Neural cell (in vitro differentiated cells): ENCODE data around the gene CRACDL. TPM values are rescaled to one million over a fixed set of nuclear protein-coding genes. Genes with fewer than 3 reads are reported as not detected.

Source experiments
- H2AFZ ChIP-seq: fragments of 200-600, 300-800 bp; sonication (generic), shearing (Covaris generic); 2 replicates; pipeline ENCODE4 v1.6.0; 2014; ENCODE audit warnings: low read depth, mild to moderate bottlenecking, antibody characterized with exemption, low read length, moderate library complexity
- H3F3A ChIP-seq: fragments of 200-600 bp; shearing (Covaris generic); 2 replicates; pipeline ENCODE4 v1.6.1; 2016; ENCODE audit warnings: mild to moderate bottlenecking, moderate library complexity, mixed read lengths, antibody characterized with exemption, low read length; ENCODE audit not compliant: insufficient read depth, poor library complexity, severe bottlenecking
- H3K27ac ChIP-seq: fragments of 200-600, 300-800 bp; sonication (generic), shearing (Covaris generic); 2 replicates; pipeline ENCODE4 v1.5.1; 2014; ENCODE audit warnings: mild to moderate bottlenecking, low read length, moderate library complexity
- H3K27me3 ChIP-seq: fragments of 300-800, 200-600 bp; sonication (generic), shearing (Covaris generic); 2 replicates; pipeline ENCODE4 v1.6.0; 2014; ENCODE audit warnings: mild to moderate bottlenecking, low read depth, low read length, moderate library complexity; ENCODE audit not compliant: insufficient read depth
- H3K36me3 ChIP-seq: fragments of 300-800, 200-600 bp; sonication (generic), shearing (Covaris generic); 2 replicates; pipeline ENCODE4 v1.5.1; 2014; ENCODE audit warnings: mild to moderate bottlenecking, antibody characterized with exemption, low read length, moderate library complexity; ENCODE audit not compliant: insufficient read depth
- H3K4me2 ChIP-seq: fragments of 300-800, 200-600 bp; sonication (generic), shearing (Covaris generic); 2 replicates; pipeline ENCODE4 v1.6.0; 2014; ENCODE audit warnings: mild to moderate bottlenecking, low read length
- H3K4me3 ChIP-seq: fragments of 300-800, 200-600 bp; sonication (generic), shearing (Covaris generic); 2 replicates; pipeline ENCODE4 v1.5.1; 2014; ENCODE audit warnings: mild to moderate bottlenecking, low read length, moderate library complexity
- H3K79me2 ChIP-seq: fragments of 200-600 bp; shearing (Covaris generic); replicated peaks from 2 replicates; pipeline ENCODE4 v1.6.0; 2014; ENCODE audit warnings: mild to moderate bottlenecking, low read length, moderate library complexity; ENCODE audit not compliant: insufficient read depth
- H3K9ac ChIP-seq: fragments of 300-800, 200-600 bp; sonication (generic), shearing (Covaris generic); 2 replicates; pipeline ENCODE4 v1.6.1; 2016; ENCODE audit warnings: mild to moderate bottlenecking, low read length, mixed read lengths
- H3K9me2 ChIP-seq: fragments of 200-600 bp; shearing (Covaris generic); 2 replicates; pipeline ENCODE4 v1.6.1; 2016; ENCODE audit warnings: mild to moderate bottlenecking, low read length, mixed read lengths; ENCODE audit not compliant: insufficient read depth
- H3K9me3 ChIP-seq: fragments of 200-600, 300-800 bp; sonication (generic), shearing (Covaris generic); 2 replicates; pipeline ENCODE4 v1.6.1; 2016; ENCODE audit warnings: mild to moderate bottlenecking, mixed run types, low read length, moderate library complexity, mixed read lengths
- H4K20me1 ChIP-seq: fragments of 200-600 bp; shearing (Covaris generic); 2 replicates; pipeline ENCODE4 v1.6.1; 2016; ENCODE audit warnings: mild to moderate bottlenecking, mixed run types; ENCODE audit not compliant: insufficient read depth
- EP300 ChIP-seq: fragments of 450-650 bp; conservative IDR thresholded peaks from 2 replicates; pipeline ENCODE4 v1.6.1; 2014; ENCODE audit warnings: antibody characterized with exemption, mild to moderate bottlenecking, moderate library complexity; ENCODE audit not compliant: poor library complexity, severe bottlenecking
- EZH2 ChIP-seq: fragments of 200-600, 300-800 bp; shearing (Covaris generic), sonication (generic); IDR thresholded peaks from 2 replicates; pipeline ENCODE4 v1.6.1; 2014; ENCODE audit warnings: antibody characterized with exemption, low read length, borderline replicate concordance, mild to moderate bottlenecking; ENCODE audit not compliant: insufficient read depth, poor library complexity, severe bottlenecking
- MXI1 ChIP-seq: fragments of 450-650 bp; conservative IDR thresholded peaks from 2 replicates; pipeline ENCODE4 v1.6.1; 2014; ENCODE audit warnings: antibody characterized with exemption, mild to moderate bottlenecking; ENCODE audit not compliant: poor library complexity, severe bottlenecking
- POLR2AphosphoS5 ChIP-seq: IDR thresholded peaks from 2 replicates; pipeline ENCODE4 v1.6.1; 2012
- RAD21 ChIP-seq: fragments of 450-650 bp; conservative IDR thresholded peaks from 2 replicates; pipeline ENCODE4 v1.6.1; 2014; ENCODE audit warnings: antibody characterized with exemption, mild to moderate bottlenecking, moderate library complexity
- REST ChIP-seq: IDR thresholded peaks from 2 replicates; pipeline ENCODE4 v1.6.1; 2012; ENCODE audit warnings: borderline replicate concordance
- SMC3 ChIP-seq: fragments of 450-650 bp; conservative IDR thresholded peaks from 2 replicates; pipeline ENCODE4 v1.6.1; 2014; ENCODE audit warnings: antibody characterized with exemption, mild to moderate bottlenecking, moderate library complexity; ENCODE audit not compliant: poor library complexity
- TAF1 ChIP-seq: IDR thresholded peaks from 2 replicates; pipeline ENCODE4 v1.6.1; 2012; ENCODE audit warnings: low read depth
- polyA plus RNA-seq: library from polyadenylated mRNA; depleted of rRNA; stranded (reverse); fragments of >200 nt; gene quantifications from 2 replicates; pipeline ENCODE4 v1.2.3, GENCODE V29; 2014
- TF ChIP-seq, protein P1 (sequence below): fragments of 450-650 bp; IDR thresholded peaks from 2 replicates; pipeline ENCODE4 v1.5.1; 2014; ENCODE audit warnings: antibody characterized with exemption, mild to moderate bottlenecking, moderate library complexity; ENCODE audit not compliant: poor library complexity, severe bottlenecking

Gene CRACDL
- polyA plus RNA-seq, 1 donor from 2014 or later = 0.85 TPM

- H3K27ac ChIP-seq = no peak overlapping the region
- no peaks in the 10 kb centered on the region for H4K20me1 ChIP-seq
- no peak overlapping the region for H3K4me2 ChIP-seq
- no peaks in the 10 kb centered on the region for H3K9me2 ChIP-seq
- H3K36me3 ChIP-seq = no peaks in the 10 kb centered on the region
- H3K79me2 ChIP-seq = no peaks in the 10 kb centered on the region
- H3K9me3 ChIP-seq = no peaks in the 10 kb centered on the region
- no peak overlapping the region for H2AFZ ChIP-seq
- no peaks in the 10 kb centered on the region for H3F3A ChIP-seq
- no peak overlapping the region for H3K4me3 ChIP-seq
- H3K27me3 ChIP-seq = no peaks in the 10 kb centered on the region
- TF ChIP-seq POLR2AphosphoS5 = no peak
- TF ChIP-seq, protein P1, sequence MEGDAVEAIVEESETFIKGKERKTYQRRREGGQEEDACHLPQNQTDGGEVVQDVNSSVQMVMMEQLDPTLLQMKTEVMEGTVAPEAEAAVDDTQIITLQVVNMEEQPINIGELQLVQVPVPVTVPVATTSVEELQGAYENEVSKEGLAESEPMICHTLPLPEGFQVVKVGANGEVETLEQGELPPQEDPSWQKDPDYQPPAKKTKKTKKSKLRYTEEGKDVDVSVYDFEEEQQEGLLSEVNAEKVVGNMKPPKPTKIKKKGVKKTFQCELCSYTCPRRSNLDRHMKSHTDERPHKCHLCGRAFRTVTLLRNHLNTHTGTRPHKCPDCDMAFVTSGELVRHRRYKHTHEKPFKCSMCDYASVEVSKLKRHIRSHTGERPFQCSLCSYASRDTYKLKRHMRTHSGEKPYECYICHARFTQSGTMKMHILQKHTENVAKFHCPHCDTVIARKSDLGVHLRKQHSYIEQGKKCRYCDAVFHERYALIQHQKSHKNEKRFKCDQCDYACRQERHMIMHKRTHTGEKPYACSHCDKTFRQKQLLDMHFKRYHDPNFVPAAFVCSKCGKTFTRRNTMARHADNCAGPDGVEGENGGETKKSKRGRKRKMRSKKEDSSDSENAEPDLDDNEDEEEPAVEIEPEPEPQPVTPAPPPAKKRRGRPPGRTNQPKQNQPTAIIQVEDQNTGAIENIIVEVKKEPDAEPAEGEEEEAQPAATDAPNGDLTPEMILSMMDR = no peak
- no peak for TF ChIP-seq EZH2
- TF ChIP-seq SMC3 = no peak
- TF ChIP-seq MXI1 = no peak
- no peak for TF ChIP-seq RAD21
- TF ChIP-seq EP300 = no peak
- TF ChIP-seq REST = no peak
- no peak for TF ChIP-seq TAF1
- H3K9ac ChIP-seq = no peak overlapping the region
These were observed 164.8 kb downstream of the CRACDL start for GRCh38 chr2:98771264-98771663.

- H4K20me1 ChIP-seq = no peaks in the 10 kb centered on the region
- H3F3A ChIP-seq = no peaks in the 10 kb centered on the region
- no peaks in the 10 kb centered on the region for H3K9me2 ChIP-seq
- no peak overlapping the region for H3K4me3 ChIP-seq
- no peak overlapping the region for H2AFZ ChIP-seq
- no peaks in the 10 kb centered on the region for H3K79me2 ChIP-seq
- TF ChIP-seq SMC3 (no peak), RAD21 (no peak), EZH2 (no peak), EP300 (no peak), MXI1 (no peak), TAF1 (no peak), POLR2AphosphoS5 (no peak), REST (no peak)
- TF ChIP-seq, protein P1 = no peak
- H3K9me3 ChIP-seq = no peaks in the 10 kb centered on the region
- H3K36me3 ChIP-seq = no peaks in the 10 kb centered on the region
- no peak overlapping the region for H3K9ac ChIP-seq
- H3K27me3 ChIP-seq = no peaks in the 10 kb centered on the region
- H3K27ac ChIP-seq = no peak overlapping the region
- no peak overlapping the region for H3K4me2 ChIP-seq
These were observed 166.2 kb downstream of the CRACDL start for GRCh38 chr2:98769784-98770183.
